Measurements from ENCODE around the gene SPG11.

The SPG11 gene

GRCh38 chr15:44616974-44617373 lies 46.5 kb downstream of the SPG11 start:
- Histone ChIP-seq H3K27ac (ENCODE audit: low read depth, low read length) (no peak overlapping the region), H3K36me3 (ENCODE audit: control insufficient read depth, insufficient read depth, low read length) (peaks cover 77% of the 10 kb centered on the region), H3K4me3 (ENCODE audit: low read depth, low read length) (no peak overlapping the region), H3K9me3 (ENCODE audit: control insufficient read depth, insufficient read depth, low read length) (no peaks in the 10 kb centered on the region), H3K9ac (ENCODE audit: low read depth, low read length) (no peak overlapping the region), H3K4me1 (ENCODE audit: control insufficient read depth, insufficient read depth, low read length) (no peaks in the 10 kb centered on the region), H3K27me3 (ENCODE audit: control insufficient read depth, insufficient read depth, low read length) (no peaks in the 10 kb centered on the region)

GRCh38 chr15:44606740-44607139 lies 56.7 kb downstream of the SPG11 start:
- Histone ChIP-seq H3K4me1 (ENCODE audit: control insufficient read depth, insufficient read depth, low read length) (no peaks in the 10 kb centered on the region), H3K9ac (ENCODE audit: low read depth, low read length) (no peak overlapping the region), H3K27me3 (ENCODE audit: control insufficient read depth, insufficient read depth, low read length) (no peaks in the 10 kb centered on the region), H3K36me3 (ENCODE audit: control insufficient read depth, insufficient read depth, low read length) (peaks cover 60% of the 10 kb centered on the region), H3K4me3 (ENCODE audit: low read depth, low read length) (no peak overlapping the region), H3K9me3 (ENCODE audit: control insufficient read depth, insufficient read depth, low read length) (no peaks in the 10 kb centered on the region), H3K27ac (ENCODE audit: low read depth, low read length) (no peak overlapping the region)

GRCh38 chr15:44603126-44603525 lies 60.3 kb downstream of the SPG11 start:
- Histone ChIP-seq H3K9ac (ENCODE audit: low read depth, low read length) (no peak overlapping the region), H3K36me3 (ENCODE audit: control insufficient read depth, insufficient read depth, low read length) (peaks cover 62% of the 10 kb centered on the region), H3K27ac (ENCODE audit: low read depth, low read length) (no peak overlapping the region), H3K9me3 (ENCODE audit: control insufficient read depth, insufficient read depth, low read length) (no peaks in the 10 kb centered on the region), H3K4me1 (ENCODE audit: control insufficient read depth, insufficient read depth, low read length) (no peaks in the 10 kb centered on the region), H3K27me3 (ENCODE audit: control insufficient read depth, insufficient read depth, low read length) (no peaks in the 10 kb centered on the region), H3K4me3 (ENCODE audit: low read depth, low read length) (no peak overlapping the region)

GRCh38 chr15:44598892-44599291 lies 64.6 kb downstream of the SPG11 start:
- Histone ChIP-seq H3K27ac (ENCODE audit: low read depth, low read length) (no peak overlapping the region), H3K4me1 (ENCODE audit: control insufficient read depth, insufficient read depth, low read length) (no peaks in the 10 kb centered on the region), H3K4me3 (ENCODE audit: low read depth, low read length) (no peak overlapping the region), H3K9me3 (ENCODE audit: control insufficient read depth, insufficient read depth, low read length) (no peaks in the 10 kb centered on the region), H3K36me3 (ENCODE audit: control insufficient read depth, insufficient read depth, low read length) (peaks cover 57% of the 10 kb centered on the region), H3K9ac (ENCODE audit: low read depth, low read length) (no peak overlapping the region), H3K27me3 (ENCODE audit: control insufficient read depth, insufficient read depth, low read length) (no peaks in the 10 kb centered on the region)

GRCh38 chr15:44598066-44598465 lies 65.4 kb downstream of the SPG11 start:
- H3K4me1 ChIP-seq (ENCODE audit: control insufficient read depth, insufficient read depth, low read length): no peaks in the 10 kb centered on the region
- no peaks in the 10 kb centered on the region for H3K9me3 ChIP-seq (ENCODE audit: control insufficient read depth, insufficient read depth, low read length)
- H3K36me3 ChIP-seq (ENCODE audit: control insufficient read depth, insufficient read depth, low read length): peaks cover 55% of the 10 kb centered on the region
- no peak overlapping the region for H3K9ac ChIP-seq (ENCODE audit: low read depth, low read length)
- no peaks in the 10 kb centered on the region for H3K27me3 ChIP-seq (ENCODE audit: control insufficient read depth, insufficient read depth, low read length)
- H3K27ac ChIP-seq (ENCODE audit: low read depth, low read length): no peak overlapping the region
- H3K4me3 ChIP-seq (ENCODE audit: low read depth, low read length): no peak overlapping the region

GRCh38 chr15:44596511-44597010 lies 66.9 kb downstream of the SPG11 start:
- no peaks in the 10 kb centered on the region for H3K4me1 ChIP-seq (ENCODE audit: control insufficient read depth, insufficient read depth, low read length)
- H3K9ac ChIP-seq (ENCODE audit: low read depth, low read length): no peak overlapping the region
- no peak overlapping the region for H3K4me3 ChIP-seq (ENCODE audit: low read depth, low read length)
- no peaks in the 10 kb centered on the region for H3K27me3 ChIP-seq (ENCODE audit: control insufficient read depth, insufficient read depth, low read length)
- H3K9me3 ChIP-seq (ENCODE audit: control insufficient read depth, insufficient read depth, low read length): no peaks in the 10 kb centered on the region
- H3K27ac ChIP-seq (ENCODE audit: low read depth, low read length): no peak overlapping the region
- peaks cover 68% of the 10 kb centered on the region for H3K36me3 ChIP-seq (ENCODE audit: control insufficient read depth, insufficient read depth, low read length)

- H3K4me3 ChIP-seq (ENCODE audit: low read depth, low read length): no peak overlapping the region
- no peak overlapping the region for H3K27ac ChIP-seq (ENCODE audit: low read depth, low read length)
- H3K36me3 ChIP-seq (ENCODE audit: control insufficient read depth, insufficient read depth, low read length): peaks cover 75% of the 10 kb centered on the region
- no peaks in the 10 kb centered on the region for H3K4me1 ChIP-seq (ENCODE audit: control insufficient read depth, insufficient read depth, low read length)
- H3K27me3 ChIP-seq (ENCODE audit: control insufficient read depth, insufficient read depth, low read length): no peaks in the 10 kb centered on the region
- no peak overlapping the region for H3K9ac ChIP-seq (ENCODE audit: low read depth, low read length)
- no peaks in the 10 kb centered on the region for H3K9me3 ChIP-seq (ENCODE audit: control insufficient read depth, insufficient read depth, low read length)
Observed at GRCh38 chr15:44595656-44596510, 67.6 kb downstream of the SPG11 start.

- no peak overlapping the region for H3K27ac ChIP-seq (ENCODE audit: low read depth, low read length)
- H3K4me1 ChIP-seq (ENCODE audit: control insufficient read depth, insufficient read depth, low read length): no peaks in the 10 kb centered on the region
- no peaks in the 10 kb centered on the region for H3K27me3 ChIP-seq (ENCODE audit: control insufficient read depth, insufficient read depth, low read length)
- H3K9ac ChIP-seq (ENCODE audit: low read depth, low read length): no peak overlapping the region
- no peaks in the 10 kb centered on the region for H3K9me3 ChIP-seq (ENCODE audit: control insufficient read depth, insufficient read depth, low read length)
- H3K36me3 ChIP-seq (ENCODE audit: control insufficient read depth, insufficient read depth, low read length): peaks cover 81% of the 10 kb centered on the region
- H3K4me3 ChIP-seq (ENCODE audit: low read depth, low read length): no peak overlapping the region
Observed at GRCh38 chr15:44595246-44595645, 68.2 kb downstream of the SPG11 start.

GRCh38 chr15:44593042-44593736 lies 70.3 kb downstream of the SPG11 start:
- Histone ChIP-seq H3K9ac (ENCODE audit: low read depth, low read length) (no peak overlapping the region), H3K36me3 (ENCODE audit: control insufficient read depth, insufficient read depth, low read length) (peaks cover 86% of the 10 kb centered on the region), H3K4me1 (ENCODE audit: control insufficient read depth, insufficient read depth, low read length) (no peaks in the 10 kb centered on the region), H3K9me3 (ENCODE audit: control insufficient read depth, insufficient read depth, low read length) (no peaks in the 10 kb centered on the region), H3K27me3 (ENCODE audit: control insufficient read depth, insufficient read depth, low read length) (no peaks in the 10 kb centered on the region), H3K27ac (ENCODE audit: low read depth, low read length) (no peak overlapping the region), H3K4me3 (ENCODE audit: low read depth, low read length) (no peak overlapping the region)

GRCh38 chr15:44591326-44591725 lies 72.1 kb downstream of the SPG11 start:
- no peak overlapping the region for H3K27ac ChIP-seq (ENCODE audit: low read depth, low read length)
- H3K9ac ChIP-seq (ENCODE audit: low read depth, low read length): no peak overlapping the region
- no peaks in the 10 kb centered on the region for H3K27me3 ChIP-seq (ENCODE audit: control insufficient read depth, insufficient read depth, low read length)
- H3K36me3 ChIP-seq (ENCODE audit: control insufficient read depth, insufficient read depth, low read length): peaks cover 86% of the 10 kb centered on the region
- H3K4me1 ChIP-seq (ENCODE audit: control insufficient read depth, insufficient read depth, low read length): no peaks in the 10 kb centered on the region
- no peaks in the 10 kb centered on the region for H3K9me3 ChIP-seq (ENCODE audit: control insufficient read depth, insufficient read depth, low read length)
- no peak overlapping the region for H3K4me3 ChIP-seq (ENCODE audit: low read depth, low read length)

GRCh38 chr15:44588541-44588940 lies 74.9 kb downstream of the SPG11 start:
- Histone ChIP-seq H3K4me1 (ENCODE audit: control insufficient read depth, insufficient read depth, low read length) (no peaks in the 10 kb centered on the region), H3K9ac (ENCODE audit: low read depth, low read length) (no peak overlapping the region), H3K36me3 (ENCODE audit: control insufficient read depth, insufficient read depth, low read length) (peaks cover 90% of the 10 kb centered on the region), H3K9me3 (ENCODE audit: control insufficient read depth, insufficient read depth, low read length) (no peaks in the 10 kb centered on the region), H3K27me3 (ENCODE audit: control insufficient read depth, insufficient read depth, low read length) (no peaks in the 10 kb centered on the region), H3K27ac (ENCODE audit: low read depth, low read length) (no peak overlapping the region), H3K4me3 (ENCODE audit: low read depth, low read length) (no peak overlapping the region)

Measured in HUES48 (cell line).